ENCODE measurements around the gene RBFOX2.
"Not testable (repeated sequence)": the region's sequence is repeated elsewhere in the genome, so short reads cannot be mapped to it uniquely, and the experiment has no call there.

RBFOX2 gene

GRCh38 chr22:36028646-36029405 is at the start of gene RBFOX2:
RBFOX2 (minus strand) TSS chr22:36028824; CDS start chr22:36028425, 399 bp downstream.
- peak; percentile 92 for DNase-seq

- DNase-seq: no peak
These were observed 48.6 kb upstream of the RBFOX2 start for GRCh38 chr22:36077271-36077670.

DNA sequence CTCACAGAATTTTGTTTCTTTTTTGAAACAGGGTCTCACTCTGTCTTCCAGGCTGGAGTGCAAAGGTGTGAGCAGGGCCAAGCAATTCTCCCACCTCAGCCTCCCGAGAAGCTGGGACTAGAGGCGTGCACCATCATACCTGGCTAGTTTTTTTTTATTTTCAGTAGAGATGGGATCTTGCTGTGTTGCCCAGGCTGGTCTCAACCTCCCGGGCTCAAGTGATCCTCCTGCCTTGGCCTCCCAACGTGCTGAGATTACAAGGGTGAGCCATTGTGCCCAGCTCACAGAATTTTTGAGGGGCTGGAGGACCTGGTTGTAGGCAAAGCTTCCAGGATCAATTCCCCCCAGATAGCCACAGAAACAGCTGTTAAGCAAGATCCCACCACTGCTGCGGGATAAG is 47.1 kb upstream of the RBFOX2 start:
- no peak for DNase-seq

DNA sequence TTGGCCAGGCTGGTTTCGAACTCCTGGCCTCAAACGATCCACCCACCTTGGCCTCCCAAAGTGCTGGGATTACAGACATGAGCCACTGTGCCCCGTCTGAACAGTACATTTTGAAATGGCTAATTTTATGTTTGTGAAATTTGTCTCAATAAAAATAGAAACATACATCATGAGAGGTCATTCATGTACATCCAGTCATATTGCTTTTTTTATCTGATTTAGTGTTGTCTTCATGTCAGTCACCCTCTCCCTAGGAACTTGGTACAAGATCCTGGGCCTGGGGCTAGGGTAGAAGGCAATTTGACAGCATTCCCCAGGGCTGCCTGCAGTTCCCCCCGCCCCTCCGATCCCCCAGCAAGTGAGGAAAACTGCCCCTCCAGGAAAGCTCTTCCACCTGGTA is 46.6 kb upstream of the RBFOX2 start:
- DNase-seq: no peak

GRCh38 chr22:36073476-36073875 is 44.9 kb upstream of the RBFOX2 start:
- no peak for DNase-seq

- DNase-seq: not testable (repeated sequence)
These were observed 42.0 kb upstream of the RBFOX2 start for GRCh38 chr22:36070645-36071044.

- no peak for DNase-seq
These were observed 40.7 kb upstream of the RBFOX2 start for GRCh38 chr22:36069368-36069767.

- no peak for DNase-seq
These were observed 40.2 kb upstream of the RBFOX2 start for GRCh38 chr22:36068776-36069344.

- no peak for DNase-seq
These were observed 38.6 kb upstream of the RBFOX2 start for GRCh38 chr22:36067235-36067558.

DNA sequence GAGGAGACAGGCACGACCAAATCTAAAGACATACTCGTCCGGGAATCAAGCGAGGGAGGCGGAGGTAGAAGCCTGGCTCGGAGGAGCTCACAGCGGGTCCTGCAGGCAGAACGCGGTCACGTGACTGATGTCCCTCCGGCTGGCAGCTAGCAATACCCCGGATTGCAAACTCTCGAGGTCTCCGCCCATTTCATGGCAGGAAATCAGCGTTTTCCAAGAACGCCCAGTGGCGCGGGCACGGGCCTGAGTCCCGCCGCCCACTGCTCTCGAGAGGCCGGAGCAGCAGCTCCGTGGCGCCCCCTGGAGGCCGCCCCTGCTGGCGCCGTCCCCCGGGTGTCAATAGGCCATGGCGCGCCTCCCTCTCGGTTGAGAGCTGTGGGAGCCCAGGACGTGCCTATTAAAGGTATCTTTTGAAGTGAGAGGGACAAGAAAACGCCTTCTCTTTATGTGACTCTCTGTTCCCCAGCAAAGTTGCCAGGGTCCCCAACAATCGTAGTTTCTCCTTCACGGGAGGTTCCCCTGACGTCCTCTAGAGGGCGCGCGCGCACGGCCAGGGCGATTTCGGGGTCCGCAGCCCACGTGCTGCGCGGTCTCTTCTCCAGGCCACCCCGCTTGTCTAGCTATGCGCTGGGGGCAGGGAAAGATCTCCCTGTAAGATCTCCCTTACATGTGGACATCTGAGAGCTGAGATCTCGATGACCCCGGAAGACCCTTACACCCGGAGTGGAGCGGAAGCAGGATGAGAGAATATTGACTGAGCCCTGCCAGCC is 37.3 kb upstream of the RBFOX2 start:
- DNase-seq: peak; percentile 89

DNA sequence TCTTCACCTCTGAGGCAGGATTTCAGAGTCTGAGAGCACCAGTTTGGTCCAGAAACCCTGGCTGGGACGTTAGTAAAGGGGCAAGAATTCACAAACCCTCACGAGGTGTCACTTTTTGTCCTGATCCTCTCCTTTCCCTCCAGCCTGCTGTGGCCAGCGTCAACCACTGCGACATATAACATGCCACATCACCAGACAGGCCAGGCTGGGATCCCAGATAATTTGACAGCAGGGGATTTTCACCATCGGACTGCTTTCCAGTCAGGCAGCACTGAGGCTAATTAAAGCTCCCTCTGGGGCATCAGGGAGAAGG is 36.8 kb upstream of the RBFOX2 start:
- DNase-seq: no peak

GRCh38 chr22:36064358-36064757 is 35.7 kb upstream of the RBFOX2 start:
- DNase-seq: no peak

DNA sequence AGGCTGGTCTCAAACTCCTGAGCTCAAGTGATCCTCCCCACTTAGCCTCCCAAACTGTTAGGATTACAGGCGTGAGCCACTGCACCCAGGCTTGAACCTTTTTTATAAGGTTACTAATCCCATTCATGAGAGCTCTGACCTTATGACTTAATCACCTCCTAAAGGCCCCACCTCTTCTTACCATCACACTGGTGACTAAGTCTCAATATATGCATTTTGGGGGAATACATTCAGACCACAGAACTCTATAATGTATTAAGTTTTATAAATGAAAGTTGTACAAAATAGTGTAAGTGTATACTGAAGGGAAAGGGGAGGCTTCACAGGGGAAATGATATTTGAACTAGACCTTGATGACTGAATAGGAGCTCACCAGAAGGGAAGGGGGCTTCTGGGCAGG is 28.4 kb upstream of the RBFOX2 start:
- DNase-seq: no peak

- DNase-seq: no peak
These were observed 27.0 kb upstream of the RBFOX2 start for GRCh38 chr22:36055376-36056295.

DNA sequence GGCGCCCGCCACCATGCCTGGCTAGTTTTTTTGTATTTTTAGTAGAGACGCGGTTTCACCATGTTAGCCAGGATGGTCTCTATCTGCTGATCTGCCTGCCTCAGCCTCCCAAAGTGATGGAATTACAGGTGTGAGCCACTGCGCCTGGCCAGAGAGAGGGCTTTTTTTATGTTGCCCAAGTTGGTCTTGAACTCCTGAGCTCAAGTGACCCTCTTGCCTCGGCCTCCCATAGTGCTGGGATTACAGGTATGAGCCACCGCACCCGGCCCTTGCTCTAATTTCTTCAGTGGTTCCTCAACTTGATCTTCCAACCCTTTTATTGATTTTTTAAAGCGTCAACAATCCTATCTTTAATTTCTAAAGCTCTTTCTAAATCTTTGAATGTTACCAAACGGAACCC is 25.8 kb upstream of the RBFOX2 start:
- not testable (repeated sequence) for DNase-seq

GRCh38 chr22:36053242-36054147 is 24.9 kb upstream of the RBFOX2 start:
- DNase-seq: no peak

GRCh38 chr22:36052505-36052941 is 23.9 kb upstream of the RBFOX2 start:
- no peak for DNase-seq

DNA sequence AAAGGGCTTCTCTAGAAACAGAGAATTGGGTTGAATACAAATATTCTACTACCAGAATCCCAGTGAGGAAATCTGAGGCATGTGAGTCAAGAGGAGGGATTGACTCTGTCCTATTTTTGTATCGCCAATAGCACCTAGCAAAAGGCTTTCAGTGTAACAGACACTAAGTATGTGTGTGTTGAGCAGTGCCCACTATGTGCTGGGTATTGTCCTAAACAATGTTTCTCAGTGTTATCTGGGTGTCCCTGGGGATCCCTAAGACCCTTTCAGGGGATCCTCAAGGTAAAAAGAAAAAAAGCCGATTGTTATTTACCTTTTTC is 21.0 kb upstream of the RBFOX2 start:
- DNase-seq: no peak

DNA sequence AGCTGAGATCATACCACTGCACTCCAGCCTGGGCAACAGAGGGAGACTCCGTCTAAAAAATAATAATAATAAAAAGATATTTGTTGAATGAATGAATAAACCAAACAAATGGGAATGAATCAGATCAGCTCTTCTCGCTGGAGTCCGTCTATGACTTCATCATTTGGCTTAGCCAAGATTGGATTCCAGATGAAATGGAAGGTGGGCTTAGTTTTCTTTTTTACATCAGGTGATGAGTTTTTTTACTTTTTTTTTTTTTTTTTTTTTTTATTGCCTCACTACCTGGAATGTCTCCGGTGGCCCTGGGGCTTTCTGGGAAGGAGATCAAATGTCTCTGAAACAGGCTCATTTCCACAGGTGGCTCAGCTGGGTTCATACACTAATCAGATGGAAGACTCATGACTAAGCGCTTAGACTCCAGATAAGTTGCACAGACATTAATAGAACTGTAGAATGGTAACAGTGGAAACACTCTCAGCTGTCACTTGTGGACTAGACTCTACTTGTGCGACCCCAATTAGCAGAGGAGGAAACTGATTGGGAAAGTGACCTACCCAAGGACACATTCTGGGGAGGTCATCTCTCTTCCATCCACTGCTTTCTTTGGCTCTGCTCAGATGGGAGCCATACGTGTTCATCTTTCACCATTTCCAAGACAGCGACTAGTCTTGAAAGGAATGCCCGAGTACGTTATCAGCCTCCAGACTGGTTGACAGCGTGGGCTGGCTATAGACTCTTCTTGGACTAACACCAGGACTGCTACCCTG is 20.5 kb upstream of the RBFOX2 start:
- DNase-seq: no peak

GRCh38 chr22:36044517-36044916 is 15.9 kb upstream of the RBFOX2 start:
- not testable (repeated sequence) for DNase-seq

DNA sequence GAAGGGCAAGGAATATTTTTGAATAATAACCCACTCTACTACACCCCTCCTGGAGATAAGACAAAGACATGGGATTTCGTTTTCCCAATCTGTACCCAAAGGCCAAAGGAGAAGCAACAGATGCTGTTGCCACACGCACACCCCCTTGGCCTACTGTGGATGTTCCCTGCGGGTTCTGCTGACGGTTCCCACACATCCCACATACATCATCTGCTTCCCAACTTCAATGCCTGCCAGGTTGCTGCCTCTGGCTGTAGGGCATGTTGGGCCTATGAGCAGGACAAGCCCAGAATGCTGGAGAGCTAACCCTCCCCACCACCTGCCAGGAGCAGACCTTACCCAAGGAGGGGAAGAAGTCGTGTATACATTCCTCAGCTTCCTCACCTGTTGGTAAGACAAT is 13.6 kb upstream of the RBFOX2 start:
- no peak for DNase-seq
